Stomach smooth muscle (tissue), 2 donors: ENCODE measurements around the gene C11orf91.

Experiments used
- H3K27ac ChIP-seq: one replicate; pipeline ENCODE4 v1.7.0; 2013; ENCODE audit warnings: mild to moderate bottlenecking, low read length, inconsistent platforms
- H3K27me3 ChIP-seq, 2 donors: one replicate each; pipeline ENCODE4 v1.7.0; 2013; ENCODE audit warnings: low read length in 2 of 2; ENCODE audit not compliant: insufficient read depth in 2 of 2, control insufficient read depth in 1 of 2
- H3K36me3 ChIP-seq, 2 donors: one replicate each; pipeline ENCODE4 v1.7.0; 2013; ENCODE audit warnings: low read length in 2 of 2; ENCODE audit not compliant: control insufficient read depth in 2 of 2, insufficient read depth in 2 of 2
- H3K4me1 ChIP-seq: one replicate; pipeline ENCODE4 v1.7.0; 2013; ENCODE audit warnings: low read length; ENCODE audit not compliant: control insufficient read depth, insufficient read depth
- H3K4me3 ChIP-seq, 2 donors: one replicate each; pipeline ENCODE4 v1.7.0; 2013; ENCODE audit warnings: low read length in 2 of 2
- H3K9ac ChIP-seq, 2 donors: one replicate each; pipeline ENCODE4 v1.7.0; 2013; ENCODE audit warnings: low read length in 2 of 2, mild to moderate bottlenecking in 1 of 2
- H3K9me3 ChIP-seq, 2 donors: one replicate each; pipeline ENCODE4 v1.7.0; 2013; ENCODE audit warnings: low read length in 2 of 2; ENCODE audit not compliant: control insufficient read depth in 2 of 2
- donor health status: healthy.
- donor health status: Pancreatic carcinoma.

Gene C11orf91

DNA sequence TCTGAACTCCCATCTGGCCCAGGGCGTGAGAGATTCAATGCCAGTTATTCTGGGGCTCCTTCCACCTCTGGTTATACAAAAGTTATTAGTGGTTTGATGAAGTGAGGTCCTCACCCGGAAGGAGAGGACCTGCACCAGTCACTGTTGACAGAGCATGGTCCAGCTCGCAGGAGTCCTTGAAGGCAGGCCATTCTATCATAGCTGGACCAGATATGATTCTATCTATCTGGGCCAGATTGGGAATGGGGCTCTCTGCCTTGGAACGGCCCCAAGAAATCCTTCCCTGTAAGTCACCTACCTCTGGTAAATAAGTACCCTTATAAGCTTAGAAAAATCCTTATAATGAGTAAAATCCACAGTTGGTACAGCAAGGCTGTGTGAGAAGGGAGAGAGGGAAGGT lies 50.7 kb downstream of the C11orf91 start:
- Histone ChIP-seq H3K9me3 (no peaks in the 10 kb centered on the region), H3K36me3 (no peaks in the 10 kb centered on the region), H3K4me1 (no peaks in the 10 kb centered on the region), H3K9ac (no peak overlapping the region), H3K27me3 (peaks cover 0 to 2% of the 10 kb centered on the region in 2 donors), H3K4me3 (no peak overlapping the region), H3K27ac (no peak overlapping the region)
